Dermis microvascular lymphatic vessel endothelial cell (primary cell): ENCODE data around the gene MRPS27. TPM values are rescaled to one million over a fixed set of nuclear protein-coding genes. Genes with fewer than 3 reads are reported as not detected.

Experiments used
- DNase-seq, 2 donors: peaks; one replicate each; pipeline versions ENCODE4 v3.0.0 to v3.0.0-alpha.2; 2010; ENCODE audit warnings: low read depth in 2 of 2
- total RNA-seq: library from RNA; depleted of rRNA; stranded (reverse); fragments of >200 nt; gene quantifications from 2 replicates; pipeline ENCODE4 v1.2.1, GENCODE V29; 2014

Gene MRPS27
- total RNA-seq: 63.0 and 82.3 TPM in 2 replicates

DNA sequence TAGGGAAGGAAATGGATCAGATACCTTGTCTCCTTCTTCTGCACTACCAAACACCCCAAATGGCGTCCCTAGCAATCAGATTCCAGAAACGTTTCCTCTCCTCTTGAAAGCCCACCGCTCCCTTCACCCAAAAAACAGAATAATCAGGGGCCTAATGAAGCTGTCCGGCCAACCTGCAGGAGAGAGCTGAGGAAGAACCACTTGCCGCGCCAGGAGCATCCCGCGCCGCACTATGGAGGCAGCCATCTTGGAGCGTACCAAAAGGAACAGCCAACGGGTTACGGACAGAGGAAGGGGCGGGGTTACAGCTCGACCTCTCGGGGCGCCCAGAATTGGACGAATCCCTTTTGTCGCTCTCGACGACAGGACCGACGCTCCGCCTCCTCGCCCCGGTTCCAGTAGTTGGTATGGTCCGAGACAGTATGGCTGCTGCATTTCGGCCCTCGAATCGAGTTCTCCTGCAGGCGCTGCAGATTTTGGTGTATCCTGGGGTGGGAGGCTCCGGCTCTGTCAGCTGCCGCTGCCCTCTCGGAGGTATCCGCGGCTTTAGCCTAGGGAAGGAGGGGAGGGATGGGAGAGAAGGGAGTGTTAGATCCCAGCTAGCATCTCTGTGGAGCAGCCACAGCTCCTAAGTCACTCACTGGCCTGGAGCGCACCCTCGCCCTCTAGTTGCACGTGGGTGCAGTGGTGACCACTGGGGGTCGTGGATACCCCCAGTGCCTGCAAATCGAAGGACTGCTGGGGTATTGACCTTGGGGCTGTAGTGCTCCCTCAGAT is at the start of gene MRPS27, which contains the start of gene PTCD2:
Gene MRPS27, minus strand, starts transcription at position 265 of the 777 bp plus-strand sequence. Its CDS starts 19 bp downstream, at position 246.
Gene PTCD2, plus strand, starts transcription at position 398 of the 777 bp plus-strand sequence. Its CDS starts 10 bp downstream, at position 408.
- peak; percentile 99 for DNase-seq

DNA sequence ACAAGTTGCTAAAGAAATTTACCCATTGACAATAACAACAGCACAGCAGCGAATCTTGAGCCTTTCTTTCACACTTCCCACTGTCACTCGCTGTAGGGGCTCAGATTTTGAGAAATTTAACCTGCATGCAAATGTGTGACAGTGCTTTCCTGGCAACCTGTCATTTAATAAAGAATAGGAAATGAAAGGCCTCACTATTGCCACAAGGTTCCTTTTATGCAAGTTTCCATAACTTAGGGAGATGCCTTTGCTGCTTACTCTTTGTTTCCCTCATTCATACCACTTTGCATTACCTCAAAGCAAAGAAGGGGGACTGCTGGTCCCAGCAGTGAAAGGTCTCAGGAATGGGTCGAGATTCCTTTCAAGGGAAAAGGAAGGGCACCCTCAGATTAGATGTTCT is 49.7 kb upstream of the MRPS27 start:
- DNase-seq: no peak

DNA sequence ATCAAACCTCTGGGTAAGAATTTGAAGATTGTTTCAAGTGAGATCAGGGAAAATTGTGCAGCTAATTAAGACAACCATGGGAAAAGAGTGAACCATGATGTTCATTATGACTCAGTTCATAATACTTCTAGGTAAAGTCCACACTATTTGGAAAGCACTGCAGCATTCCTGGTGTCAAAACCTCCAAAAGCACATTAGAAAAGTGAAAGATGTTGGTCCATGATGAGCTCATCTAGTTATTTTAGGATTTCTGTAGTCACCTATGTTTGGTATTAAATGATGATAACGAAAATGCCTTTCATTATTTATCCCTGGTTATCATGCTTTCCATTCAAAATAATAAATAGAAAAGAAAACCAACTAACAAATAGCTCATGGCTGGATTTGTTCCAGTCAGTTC is 49.3 kb upstream of the MRPS27 start:
- DNase-seq: no peak

DNA sequence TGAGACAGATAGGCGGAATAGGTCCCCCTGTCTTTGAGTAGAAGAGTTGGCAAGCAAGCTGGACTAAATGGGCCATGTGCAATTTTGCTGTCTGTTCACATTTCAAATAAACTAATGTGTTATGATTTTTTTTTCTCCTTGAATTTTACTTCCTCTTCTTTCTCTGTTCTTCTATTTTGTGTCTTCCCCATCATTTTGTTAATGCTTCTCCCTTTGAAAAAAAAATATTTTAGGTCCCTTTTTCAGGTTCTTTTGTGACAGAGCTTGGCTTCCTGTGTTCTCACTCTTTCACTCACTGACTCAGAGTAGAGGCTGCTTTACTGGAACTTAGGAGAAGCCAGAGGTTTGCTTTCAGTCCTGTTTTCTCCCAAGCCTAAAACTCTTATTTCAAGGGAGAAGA is 48.2 kb upstream of the MRPS27 start:
- no peak for DNase-seq

DNA sequence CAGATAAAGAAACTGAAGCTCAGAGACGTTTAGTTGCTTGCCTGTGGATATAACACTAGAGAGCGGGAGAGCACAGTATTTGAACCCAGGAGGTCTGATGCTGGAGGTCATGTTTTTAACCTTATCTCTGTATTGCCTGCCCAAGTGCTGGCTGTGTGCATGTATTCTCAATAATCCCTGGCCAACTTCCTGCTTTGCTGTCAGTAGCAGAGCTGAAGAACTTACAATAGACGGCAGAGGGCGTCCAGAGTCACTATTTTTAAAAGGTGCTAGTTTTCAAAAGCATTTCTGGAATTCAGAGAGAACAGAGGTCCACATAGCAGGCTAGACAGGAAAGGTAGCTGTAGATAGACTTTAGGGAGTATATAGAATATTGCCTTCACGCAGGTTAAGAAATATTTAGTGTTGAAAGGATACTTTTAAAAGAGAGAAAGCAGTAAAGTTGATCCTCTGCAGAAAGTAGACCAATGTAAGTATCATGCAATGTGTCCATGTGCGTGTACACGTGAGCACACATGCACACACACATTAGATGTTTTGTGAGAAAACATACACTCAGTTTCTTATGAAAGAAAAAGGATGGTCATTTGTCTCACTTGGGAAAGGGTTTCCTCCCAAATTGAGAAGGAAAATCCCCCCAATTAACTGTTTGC is 46.4 kb upstream of the MRPS27 start:
- peak; percentile 84 to 85 for DNase-seq

DNA sequence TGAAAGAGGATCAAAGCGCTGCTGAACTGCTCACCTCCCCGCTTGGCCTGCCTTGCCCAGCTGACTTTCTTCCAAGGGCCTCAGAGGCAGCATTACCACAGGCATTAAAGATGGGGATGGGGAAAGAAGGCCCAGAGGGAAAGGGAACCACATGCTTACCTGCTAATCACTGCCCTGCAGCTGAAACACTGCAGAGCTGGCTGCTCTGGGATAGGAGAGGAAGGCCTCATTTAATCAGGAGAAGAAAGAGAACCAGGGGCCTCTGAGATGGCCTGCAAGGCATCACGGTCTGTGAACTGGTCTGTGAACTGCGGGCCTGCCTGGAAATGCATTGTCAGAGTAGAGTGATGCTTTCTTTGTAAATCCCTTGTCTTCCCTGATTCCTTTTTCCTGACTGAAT is 44.9 kb upstream of the MRPS27 start:
- no peak for DNase-seq

DNA sequence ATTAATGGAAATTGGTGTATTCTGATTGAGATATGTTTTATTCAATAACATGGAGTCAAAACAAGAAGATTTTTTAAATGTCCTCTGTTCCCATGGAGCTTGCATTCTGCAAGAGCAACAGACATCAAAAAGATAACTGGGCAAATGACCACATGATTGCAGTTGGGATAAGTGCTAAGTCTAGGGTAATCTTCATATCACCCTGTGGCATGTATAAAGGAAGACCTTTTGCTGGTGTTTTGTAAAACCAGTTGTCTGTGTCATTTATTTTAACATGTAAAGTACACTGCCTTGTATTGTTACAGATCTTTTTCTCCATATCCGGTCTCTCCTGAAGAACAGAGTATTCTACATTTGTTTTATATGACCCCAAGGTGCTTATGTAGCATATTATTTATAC is 44.1 kb upstream of the MRPS27 start:
- DNase-seq: no peak

DNA sequence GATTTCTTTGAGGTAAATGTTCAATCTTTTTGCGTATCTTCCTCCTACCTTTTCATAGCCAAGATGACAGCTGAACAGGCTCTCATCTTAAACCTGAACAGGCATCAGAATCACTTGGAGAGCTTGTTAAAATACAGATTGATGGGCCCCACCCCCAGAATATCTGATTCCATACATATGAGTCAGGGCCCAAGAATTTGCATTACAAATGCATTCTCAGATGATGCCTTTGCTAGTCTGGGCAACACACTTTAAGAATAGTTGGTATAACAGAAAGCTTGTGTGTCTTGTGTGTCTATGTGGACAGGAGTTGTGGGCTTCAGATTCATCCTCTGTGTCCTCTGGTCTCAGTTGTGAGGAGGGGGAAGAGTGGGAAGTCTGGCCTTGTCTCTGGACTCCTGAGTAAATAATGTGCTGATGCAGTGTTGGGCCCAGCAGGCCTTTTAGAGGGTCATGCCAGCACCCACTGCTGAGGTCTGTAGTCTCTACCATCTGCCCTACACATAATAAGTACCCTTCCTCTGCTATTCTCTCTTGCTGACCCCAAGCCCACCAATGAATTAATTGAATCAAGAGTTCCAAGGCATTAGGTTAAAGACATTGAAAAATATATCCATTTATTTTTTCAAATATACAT is 43.2 kb upstream of the MRPS27 start:
- DNase-seq: peak in 1 of 2 donors; percentile 45

DNA sequence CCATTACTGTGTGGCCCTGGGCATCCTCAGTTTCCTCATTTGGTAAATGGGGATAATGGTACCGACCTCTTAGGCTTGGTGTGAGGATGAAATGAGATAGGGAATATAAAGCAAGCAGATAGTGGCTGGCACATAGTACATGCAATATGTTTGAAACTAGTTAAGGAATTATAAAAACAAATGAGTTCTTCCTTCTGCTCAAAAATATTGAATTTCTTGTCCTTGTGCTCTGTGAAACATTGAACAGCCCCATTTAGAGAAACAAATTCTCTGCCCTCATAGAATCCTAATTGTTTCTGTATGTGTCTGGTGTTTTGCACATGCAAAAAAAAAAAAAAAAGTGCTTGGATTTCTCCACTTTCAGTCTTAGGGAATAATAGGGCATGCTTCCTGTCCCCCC is 39.8 kb upstream of the MRPS27 start:
- no peak for DNase-seq

DNA sequence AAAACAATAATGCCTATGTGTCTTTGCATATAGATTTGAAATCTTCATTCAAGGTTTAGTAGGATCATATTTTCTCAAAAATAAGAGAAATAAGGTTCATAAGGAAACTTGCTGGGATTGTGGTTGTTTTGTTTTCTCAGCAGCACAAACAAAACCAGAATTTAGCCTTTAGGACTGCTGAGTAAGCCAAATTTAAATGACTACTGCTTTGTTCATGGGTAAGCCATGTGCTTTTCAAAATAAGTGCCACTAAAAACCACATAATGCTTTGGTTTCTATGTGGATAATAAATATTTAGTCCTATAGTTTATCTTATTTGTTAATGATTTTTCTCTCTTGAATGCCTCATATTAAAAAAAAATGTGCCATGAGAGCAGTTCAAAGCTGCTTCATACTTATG is 38.9 kb upstream of the MRPS27 start:
- no peak for DNase-seq

DNA sequence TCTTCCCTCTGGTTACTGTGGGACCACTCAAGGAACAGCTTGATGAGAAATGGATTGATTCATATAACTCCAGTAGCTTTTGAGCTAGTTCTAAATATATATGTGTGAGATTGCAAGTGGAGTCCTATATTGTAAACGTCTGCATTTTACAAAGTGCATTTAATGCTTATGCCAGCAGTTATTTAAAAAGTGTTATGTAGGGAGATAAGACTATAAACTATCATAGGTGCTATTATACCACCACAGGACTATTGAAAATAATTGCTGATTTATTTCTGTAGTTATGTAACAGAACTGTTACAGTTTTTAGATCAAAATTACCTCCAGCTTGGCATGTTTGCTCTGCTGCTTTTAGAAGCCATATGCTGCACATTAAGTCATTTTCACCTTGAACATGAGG is 36.3 kb upstream of the MRPS27 start:
- DNase-seq: no peak

DNA sequence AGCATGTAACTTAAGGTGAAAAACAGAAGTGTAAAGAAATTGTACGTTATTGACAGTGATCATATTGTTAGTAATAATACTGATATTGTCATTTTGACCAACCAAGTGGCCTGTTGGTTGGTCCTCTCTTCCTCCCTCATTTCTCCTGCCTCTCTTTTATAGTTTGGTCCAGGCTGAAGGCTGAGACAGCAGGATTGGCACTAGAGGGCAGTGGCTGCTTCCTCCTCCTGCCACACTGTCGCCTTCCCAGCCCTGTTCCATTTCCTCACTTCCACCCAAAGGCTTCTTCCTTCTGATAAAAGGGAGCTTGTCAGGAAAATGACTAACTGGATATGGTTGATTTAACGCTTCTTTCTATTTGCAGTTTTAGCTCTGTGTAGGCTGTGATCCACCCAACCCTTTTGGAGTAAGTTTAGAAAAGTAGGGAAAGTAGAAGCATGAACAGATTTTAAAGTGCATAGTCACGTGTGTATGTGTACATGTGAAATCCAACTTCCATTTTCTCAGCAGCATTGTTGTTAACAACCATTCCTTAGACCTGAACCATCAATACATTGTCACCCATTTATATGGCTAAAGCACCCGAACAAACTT is 35.8 kb upstream of the MRPS27 start:
- peak in 1 of 2 donors; percentile 62 for DNase-seq

DNA sequence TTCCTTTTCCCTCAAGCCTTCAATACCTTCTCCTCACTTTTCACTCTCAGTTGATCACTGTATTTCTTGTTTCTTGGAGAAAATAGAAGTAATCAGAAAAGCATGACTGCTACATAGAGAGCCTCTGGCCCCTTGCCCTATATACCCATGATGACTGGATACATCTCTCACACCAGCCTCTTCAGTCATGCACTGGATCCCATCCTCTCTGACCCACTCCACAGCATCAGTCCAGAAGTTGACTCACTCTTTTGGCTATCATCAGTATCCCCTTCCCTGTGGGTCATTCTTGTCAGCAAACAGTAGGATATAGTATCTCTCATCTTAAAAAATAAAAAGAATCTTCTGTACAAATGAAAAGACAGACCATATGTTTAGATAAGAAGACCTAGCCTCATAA is 33.0 kb upstream of the MRPS27 start:
- DNase-seq: peak in 1 of 2 donors; percentile 24

DNA sequence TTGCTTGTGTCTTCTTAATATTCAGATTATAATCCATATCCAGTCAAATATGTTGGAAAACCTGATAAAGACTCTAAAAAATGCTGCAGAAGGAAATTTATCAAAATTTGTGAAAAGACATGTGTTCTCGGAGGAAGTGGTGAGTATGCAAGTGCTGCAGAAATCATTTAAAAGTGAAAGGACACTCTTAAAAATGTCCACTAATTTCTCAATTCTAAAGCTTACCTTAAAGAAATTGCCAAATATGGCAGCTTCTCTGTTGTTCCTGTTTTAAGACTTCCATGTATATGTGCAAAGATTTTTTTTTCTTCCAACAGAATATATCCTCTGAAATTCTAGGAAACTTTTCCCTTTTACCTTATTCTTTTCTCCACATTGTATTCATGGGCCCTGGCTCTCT is 32.6 kb upstream of the MRPS27 start:
- DNase-seq: no peak

DNA sequence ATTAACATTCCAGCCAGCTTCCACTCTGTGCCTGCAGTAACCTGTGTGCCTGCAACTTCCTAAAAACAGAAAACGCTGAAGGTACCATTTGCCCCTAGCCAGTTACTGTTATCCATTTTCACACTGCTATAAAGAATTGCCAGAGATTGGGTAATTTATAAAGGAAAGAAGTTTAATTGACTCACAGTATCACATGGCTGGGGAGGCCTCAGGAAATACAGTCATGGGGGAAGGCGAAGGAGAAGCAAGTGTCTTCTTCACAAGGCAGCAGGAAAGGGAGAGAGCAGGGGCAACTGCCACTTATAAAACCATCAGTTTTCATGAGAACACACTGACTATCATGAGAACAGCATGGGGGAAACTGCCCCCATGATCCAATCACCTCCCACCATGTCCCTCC is 31.3 kb upstream of the MRPS27 start:
- DNase-seq: no peak

DNA sequence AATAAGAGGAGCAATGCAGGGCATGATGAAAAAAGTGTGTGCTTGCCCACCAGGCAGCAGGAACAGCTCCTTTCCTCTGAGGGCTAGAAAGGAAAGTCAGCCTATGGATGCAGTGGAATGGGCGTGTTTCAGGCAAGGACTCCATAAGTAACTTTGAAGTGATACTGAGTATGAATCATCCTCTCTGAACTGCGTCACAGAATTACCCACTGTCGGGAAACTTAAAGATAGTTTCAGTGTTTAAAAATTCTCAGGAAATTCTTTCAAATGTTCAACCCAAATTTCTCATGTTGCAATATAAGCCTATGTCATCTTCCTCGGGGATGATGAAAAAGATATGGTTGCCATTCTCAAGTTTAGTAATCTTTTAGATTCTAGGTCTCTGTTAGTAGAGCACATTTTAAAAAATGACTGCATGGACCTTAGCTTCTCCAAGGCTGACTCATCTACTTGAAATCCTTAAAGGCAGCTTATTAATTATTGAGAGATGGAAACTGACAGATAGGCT is 27.8 kb upstream of the MRPS27 start:
- DNase-seq: peak in 1 of 2 donors; percentile 21

DNA sequence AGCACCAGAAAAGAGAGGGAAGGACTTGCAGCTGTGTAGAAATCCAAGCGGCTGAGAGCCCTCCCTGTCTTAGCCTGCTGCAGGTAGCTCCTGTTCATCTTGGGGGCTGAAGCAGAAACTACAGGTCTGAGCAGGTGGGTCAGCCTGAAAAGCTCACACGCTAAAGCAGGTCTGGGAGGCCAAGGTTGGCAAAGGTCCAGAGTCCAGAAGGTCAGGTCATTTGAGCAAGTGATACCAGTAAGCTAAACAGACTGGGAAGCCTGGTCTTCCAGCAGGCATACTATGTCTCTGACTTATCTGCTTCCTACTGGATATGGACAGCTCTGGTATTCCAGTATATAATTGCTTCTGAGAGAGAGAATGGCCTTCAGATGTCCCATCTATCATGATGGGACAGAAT is 26.4 kb upstream of the MRPS27 start:
- DNase-seq: no peak

DNA sequence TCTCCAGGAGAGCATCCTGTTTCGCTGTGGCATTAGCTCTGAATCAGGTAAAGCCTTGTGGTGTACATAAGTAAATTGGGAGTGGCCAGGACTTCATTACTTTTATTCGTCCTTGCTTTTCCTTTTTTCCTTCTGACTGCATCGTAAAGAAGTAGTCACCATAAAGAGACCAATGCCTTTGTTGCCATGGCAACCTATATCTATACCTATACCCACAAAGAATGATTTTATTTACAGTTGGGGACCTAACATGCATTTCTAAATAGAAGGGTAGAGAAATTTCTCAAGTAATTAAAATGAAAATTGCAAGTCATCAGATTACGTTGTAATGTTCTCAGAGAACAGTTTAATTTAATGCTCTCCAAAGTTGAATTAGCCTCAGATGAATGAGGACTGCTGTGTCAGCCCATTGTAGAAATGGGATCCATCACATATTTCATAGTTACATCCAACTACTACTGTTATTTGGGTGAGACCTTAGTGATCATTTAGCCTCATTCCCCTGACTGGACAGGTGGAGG is 18.7 kb upstream of the MRPS27 start:
- DNase-seq: no peak

DNA sequence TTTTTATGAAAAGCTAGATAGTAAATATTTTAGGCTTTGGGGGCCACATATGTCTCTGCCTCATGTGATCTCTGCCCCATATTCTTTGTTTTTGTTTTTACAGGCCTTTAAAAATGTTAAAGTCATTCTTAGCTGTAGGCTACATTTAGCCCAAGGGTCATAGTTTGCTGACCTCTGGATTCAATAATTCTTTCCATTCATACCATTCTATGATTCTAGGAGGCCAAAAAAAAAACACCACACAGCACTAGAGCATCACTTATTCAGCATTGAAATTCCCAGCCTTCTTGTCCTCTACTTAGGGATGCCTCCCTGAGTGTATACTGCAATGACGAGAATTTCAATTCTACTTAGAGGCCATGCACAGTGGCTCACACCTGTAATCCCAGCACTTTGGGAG is 17.1 kb upstream of the MRPS27 start:
- DNase-seq: peak in 1 of 2 donors; percentile 30

DNA sequence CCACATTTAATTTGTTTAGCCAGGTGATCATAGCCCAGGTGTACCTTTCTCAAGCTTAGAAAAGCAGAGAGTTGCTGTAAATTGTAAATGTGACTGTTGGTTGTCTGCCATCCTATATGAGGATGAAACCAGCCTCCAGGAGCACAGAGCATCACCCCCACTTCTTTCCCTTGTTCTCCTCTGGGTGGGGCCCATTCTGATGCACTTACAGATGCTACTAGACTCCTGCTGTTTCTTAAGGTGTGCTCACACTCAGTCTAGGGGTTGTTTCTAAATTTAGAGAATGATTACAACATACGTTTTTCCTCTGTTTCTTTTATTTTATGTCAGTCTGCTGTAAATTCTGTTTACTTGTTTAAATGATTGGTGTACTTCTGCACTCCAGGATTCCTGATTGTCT is 10.7 kb upstream of the MRPS27 start:
- DNase-seq: no peak

DNA sequence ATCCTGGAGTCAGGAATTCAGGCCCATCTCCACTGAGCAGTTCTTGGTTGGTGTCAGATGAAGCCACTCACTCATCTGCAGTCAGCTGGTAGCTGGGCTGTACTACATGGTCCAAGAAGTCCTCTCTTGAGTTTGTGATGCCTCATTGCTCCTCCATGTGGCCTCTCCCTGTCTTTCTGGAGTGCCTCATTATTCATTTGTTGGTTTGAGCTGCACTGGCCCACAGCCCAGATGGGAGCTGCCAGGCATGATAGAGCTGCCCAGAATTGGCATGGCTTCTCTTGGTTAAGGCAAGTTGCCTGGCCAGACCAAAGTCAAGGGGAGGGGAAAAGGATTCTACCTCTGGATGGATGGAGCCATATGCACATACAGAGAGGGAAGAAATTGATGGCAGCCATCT is 8.1 kb upstream of the MRPS27 start:
- no peak for DNase-seq

DNA sequence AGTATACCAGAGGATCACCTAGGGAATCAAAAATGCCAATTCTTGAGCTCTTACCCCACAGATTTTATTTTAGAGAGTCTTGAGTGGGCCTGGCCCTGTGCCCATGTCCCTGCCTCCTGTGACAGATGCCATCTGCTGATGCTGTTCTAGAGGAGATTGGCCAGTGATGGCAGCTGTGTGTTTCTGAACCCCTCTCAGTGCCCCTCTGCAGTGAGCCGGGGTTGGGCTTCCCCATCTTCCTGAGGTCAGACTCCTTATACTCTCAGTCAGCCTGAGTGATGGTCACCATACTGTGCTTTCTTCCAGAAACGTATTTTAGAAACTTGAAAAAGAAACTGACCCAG is 6.2 kb upstream of the MRPS27 start:
- no peak for DNase-seq
